ENCODE measurements around the gene CASK. TPM values are rescaled to one million over a fixed set of nuclear protein-coding genes. Genes with fewer than 3 reads are reported as not detected.

The CASK gene
- total and polyA plus RNA-seq, 9 donors: 17.5 to 41.5 (median 25.4) TPM

DNA sequence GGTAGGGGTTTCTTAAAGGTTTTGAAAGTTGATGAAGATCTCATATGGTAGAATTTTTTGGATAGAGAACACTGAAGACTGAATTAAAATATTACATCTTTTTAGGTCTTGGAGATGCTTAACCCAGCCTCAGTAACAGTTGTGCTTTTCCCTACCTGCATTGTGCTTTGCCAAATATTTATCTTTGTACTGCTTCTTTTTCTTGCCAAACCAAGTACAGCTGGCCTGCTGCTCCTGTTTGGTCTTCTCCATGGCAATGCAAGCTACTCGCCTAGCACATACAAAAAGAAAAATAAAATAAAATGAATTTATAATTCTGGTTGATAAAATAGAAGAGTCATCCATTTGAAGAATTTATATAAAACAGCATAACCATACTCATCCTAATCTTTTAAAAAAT, 380.8 kb downstream of the CASK start:
- H3K9me3 ChIP-seq (replicated peaks; ENCODE audit: control insufficient read depth, low read depth, low read length): no peaks in the 10 kb centered on the region
- no CpG with 5 or more reads among the region's 1 CpG for WGBS (ENCODE audit: insufficient coverage)
- H3K27me3 ChIP-seq (ENCODE audit: control insufficient read depth, insufficient read depth, low read length): peaks cover 8% of the 10 kb centered on the region
- no peak overlapping the region for H3K4me3 ChIP-seq (ENCODE audit: low read length)
- H3K4me1 ChIP-seq (ENCODE audit: control insufficient read depth, insufficient read depth, low read length): no peaks in the 10 kb centered on the region
- H3K27ac ChIP-seq (ENCODE audit: low read length): no peak overlapping the region
- no peak for DNase-seq
- peaks cover 3% of the 10 kb centered on the region for H3K36me3 ChIP-seq (ENCODE audit: control insufficient read depth, insufficient read depth, low read length)

DNA sequence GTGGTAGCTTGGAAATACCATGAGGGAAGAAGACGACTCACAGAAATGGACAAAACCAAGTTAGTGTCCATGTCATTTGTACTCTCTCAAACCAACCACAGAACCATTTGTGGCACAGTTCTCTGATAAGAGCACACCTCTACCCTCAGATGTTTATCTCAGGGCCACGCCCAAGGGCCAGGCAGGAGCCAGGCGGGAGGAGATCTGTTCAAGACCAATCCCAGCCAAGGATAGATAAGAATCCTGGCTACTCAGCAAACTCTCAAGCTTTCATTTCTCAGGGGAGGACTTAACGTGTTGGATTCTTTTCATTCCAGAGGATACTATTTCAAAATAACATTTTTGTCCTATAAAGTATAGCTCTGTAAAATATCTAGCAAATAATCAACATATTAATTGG, 381.2 kb downstream of the CASK start:
- no peak overlapping the region for H3K27ac ChIP-seq (ENCODE audit: low read length)
- no peak overlapping the region for H3K4me3 ChIP-seq (ENCODE audit: low read length)
- peaks cover 8% of the 10 kb centered on the region for H3K27me3 ChIP-seq (ENCODE audit: control insufficient read depth, insufficient read depth, low read length)
- H3K36me3 ChIP-seq (ENCODE audit: control insufficient read depth, insufficient read depth, low read length): peaks cover 3% of the 10 kb centered on the region
- WGBS (ENCODE audit: insufficient coverage): no CpG with 5 or more reads among the region's 4 CpGs
- no peaks in the 10 kb centered on the region for H3K9me3 ChIP-seq (replicated peaks; ENCODE audit: control insufficient read depth, low read depth, low read length)
- DNase-seq: no peak
- no peaks in the 10 kb centered on the region for H3K4me1 ChIP-seq (ENCODE audit: control insufficient read depth, insufficient read depth, low read length)

DNA sequence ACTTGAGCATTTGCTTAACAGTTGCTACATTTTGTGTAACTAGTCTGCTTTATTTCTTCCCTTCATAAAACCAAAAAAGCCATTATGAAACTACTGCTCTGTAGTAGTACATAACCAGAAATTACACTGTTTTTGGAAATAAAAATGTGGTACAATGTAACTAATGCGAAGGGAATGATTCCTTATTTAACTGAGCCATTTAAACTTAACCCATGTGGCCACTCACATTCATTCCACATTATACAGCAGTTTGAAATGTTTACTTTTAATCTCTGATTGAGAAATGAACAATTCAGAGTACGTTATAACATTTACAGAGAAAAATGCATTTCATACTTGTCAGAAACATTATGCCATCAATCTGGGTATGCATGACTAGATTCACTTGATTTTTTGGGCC, 382.0 kb downstream of the CASK start:
- Histone ChIP-seq H3K9me3 (replicated peaks; ENCODE audit: control insufficient read depth, low read depth, low read length) (no peaks in the 10 kb centered on the region), H3K36me3 (ENCODE audit: control insufficient read depth, insufficient read depth, low read length) (peaks cover 3% of the 10 kb centered on the region), H3K4me1 (ENCODE audit: control insufficient read depth, insufficient read depth, low read length) (no peaks in the 10 kb centered on the region), H3K27ac (ENCODE audit: low read length) (no peak overlapping the region), H3K27me3 (ENCODE audit: control insufficient read depth, insufficient read depth, low read length) (peaks cover 8% of the 10 kb centered on the region), H3K4me3 (ENCODE audit: low read length) (no peak overlapping the region)
- WGBS (ENCODE audit: insufficient coverage): no CpG with 5 or more reads among the region's 2 CpGs
- no peak for DNase-seq

DNA sequence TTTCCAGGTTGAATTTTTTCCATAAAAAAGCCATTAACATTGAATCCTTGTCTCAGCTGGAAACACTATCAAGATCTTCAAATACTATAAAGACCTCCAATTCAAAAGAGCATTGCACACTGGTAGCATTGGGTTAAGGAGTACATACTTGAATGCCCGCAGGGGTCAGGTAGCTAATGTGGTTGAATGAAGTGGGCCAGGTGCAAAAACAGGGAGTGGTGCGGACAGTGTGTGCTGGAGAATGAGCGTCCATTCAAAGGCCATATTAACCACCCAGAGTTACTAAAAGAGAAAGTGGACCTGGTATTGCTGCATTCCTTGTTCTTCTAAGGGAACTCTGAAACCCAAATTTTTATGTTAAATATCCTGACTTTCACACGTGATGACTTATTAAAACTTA, 384.6 kb downstream of the CASK start:
- Histone ChIP-seq H3K27ac (ENCODE audit: low read length) (no peak overlapping the region), H3K4me1 (ENCODE audit: control insufficient read depth, insufficient read depth, low read length) (no peaks in the 10 kb centered on the region), H3K4me3 (ENCODE audit: low read length) (no peak overlapping the region), H3K9me3 (replicated peaks; ENCODE audit: control insufficient read depth, low read depth, low read length) (no peaks in the 10 kb centered on the region), H3K27me3 (ENCODE audit: control insufficient read depth, insufficient read depth, low read length) (peaks cover 5% of the 10 kb centered on the region), H3K36me3 (ENCODE audit: control insufficient read depth, insufficient read depth, low read length) (peaks cover 3% of the 10 kb centered on the region)
- WGBS (ENCODE audit: insufficient coverage): no CpG with 5 or more reads among the region's 4 CpGs
- no peak for DNase-seq

DNA sequence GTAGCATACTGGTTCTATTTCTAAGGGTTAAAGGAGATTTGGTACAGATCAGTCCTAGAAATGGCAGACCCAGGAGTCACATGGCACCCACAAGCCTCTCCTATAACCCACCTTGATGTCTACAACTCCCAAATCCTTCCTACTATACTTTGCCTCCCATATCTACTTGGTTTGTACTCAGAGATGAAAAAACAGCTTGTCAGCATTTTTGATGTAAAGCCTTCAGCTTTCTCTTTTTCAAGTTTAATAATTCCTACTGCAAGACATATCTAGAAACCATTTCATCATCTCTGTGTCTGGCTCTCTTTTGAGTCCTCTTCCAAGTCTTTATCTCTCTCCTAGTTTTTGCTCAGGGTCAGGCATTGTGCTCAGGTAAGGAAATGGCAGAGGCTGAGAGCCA, 393.3 kb downstream of the CASK start:
- DNase-seq: no peak

DNA sequence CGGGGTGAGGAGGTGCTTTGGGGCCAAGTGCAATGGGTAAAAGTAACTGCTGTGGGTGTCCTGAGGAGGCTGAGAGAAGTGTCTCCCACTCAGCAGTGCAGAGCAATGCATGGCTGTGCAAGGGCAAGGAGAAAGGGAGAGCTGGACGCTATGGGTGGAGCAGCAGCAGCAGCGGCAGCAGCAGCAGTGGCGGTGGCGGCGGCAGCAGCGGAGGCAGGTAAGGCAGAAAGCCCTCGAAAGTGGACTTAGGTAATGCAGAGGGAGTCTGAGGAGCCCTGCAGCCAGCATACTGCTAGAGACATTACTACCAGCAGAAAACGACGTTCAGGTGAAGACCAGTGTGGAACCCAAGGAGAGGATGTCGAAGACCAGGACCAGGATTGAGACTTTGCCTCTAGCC, 394.1 kb downstream of the CASK start:
- Histone ChIP-seq H3K27ac (ENCODE audit: low read length) (no peak overlapping the region), H3K27me3 (ENCODE audit: control insufficient read depth, insufficient read depth, low read length) (peaks cover 33% of the 10 kb centered on the region), H3K36me3 (ENCODE audit: control insufficient read depth, insufficient read depth, low read length) (peaks cover 18% of the 10 kb centered on the region), H3K4me3 (ENCODE audit: low read length) (no peak overlapping the region), H3K4me1 (ENCODE audit: control insufficient read depth, insufficient read depth, low read length) (no peaks in the 10 kb centered on the region), H3K9me3 (replicated peaks; ENCODE audit: control insufficient read depth, low read depth, low read length) (no peaks in the 10 kb centered on the region)
- WGBS (ENCODE audit: insufficient coverage): 81% methylated on average over 8 of the region's 11 CpGs
- no peak for DNase-seq

More for the DNA sequence above, 393.3 kb downstream of the CASK start:
- Histone ChIP-seq H3K27me3 (ENCODE audit: control insufficient read depth, insufficient read depth, low read length) (peaks cover 29% of the 10 kb centered on the region), H3K4me3 (ENCODE audit: low read length) (no peak overlapping the region), H3K9me3 (replicated peaks; ENCODE audit: control insufficient read depth, low read depth, low read length) (no peaks in the 10 kb centered on the region), H3K36me3 (ENCODE audit: control insufficient read depth, insufficient read depth, low read length) (peaks cover 18% of the 10 kb centered on the region), H3K4me1 (ENCODE audit: control insufficient read depth, insufficient read depth, low read length) (no peaks in the 10 kb centered on the region), H3K27ac (ENCODE audit: low read length) (no peak overlapping the region)

DNA sequence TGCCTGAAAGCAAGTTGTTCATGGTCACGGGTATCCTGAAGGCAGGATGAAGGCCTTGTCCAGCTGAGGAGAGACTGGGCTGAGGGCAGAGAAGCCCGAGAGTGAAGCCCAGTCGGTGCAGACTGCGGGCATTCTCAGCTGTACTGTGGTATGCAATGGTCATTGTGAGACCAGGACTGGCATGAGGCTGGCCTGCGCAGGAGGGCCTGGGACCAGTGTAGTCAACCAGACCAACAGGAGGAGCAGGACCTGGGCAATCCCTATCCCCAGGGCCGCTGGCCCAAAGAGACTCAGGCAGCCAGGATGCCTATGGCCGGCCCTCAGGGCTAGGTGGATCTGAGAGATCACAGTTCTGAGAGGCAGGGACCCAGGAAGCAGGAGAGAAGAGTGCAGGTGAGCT, 394.6 kb downstream of the CASK start:
- 78% methylated on average over 7 of the region's 7 CpGs for WGBS (ENCODE audit: insufficient coverage)
- H3K4me3 ChIP-seq (ENCODE audit: low read length): no peak overlapping the region

DNA sequence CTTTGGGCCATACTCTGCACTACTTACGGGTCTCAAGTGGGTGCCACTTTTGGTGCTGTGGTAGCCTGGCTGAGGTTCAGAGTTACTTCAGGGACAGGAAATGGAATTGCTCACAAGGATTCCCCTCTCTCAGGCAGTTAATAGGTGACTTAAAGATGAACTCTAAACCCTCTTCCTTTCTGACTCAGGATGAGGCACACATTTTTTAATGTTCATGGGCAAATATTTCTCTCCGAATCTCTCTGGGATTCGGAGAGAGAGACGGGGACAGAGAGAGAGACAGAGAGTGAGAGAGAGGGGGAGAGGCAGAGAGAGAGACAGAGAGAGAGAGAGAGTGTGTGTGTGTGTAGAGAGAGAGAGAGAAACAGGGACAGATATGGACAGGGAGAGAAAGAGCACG, 396.4 kb downstream of the CASK start:
- WGBS (ENCODE audit: insufficient coverage): 81% methylated on average over 3 of the region's 5 CpGs
- Histone ChIP-seq H3K27me3 (ENCODE audit: control insufficient read depth, insufficient read depth, low read length) (peaks cover 40% of the 10 kb centered on the region), H3K4me1 (ENCODE audit: control insufficient read depth, insufficient read depth, low read length) (no peaks in the 10 kb centered on the region), H3K9me3 (replicated peaks; ENCODE audit: control insufficient read depth, low read depth, low read length) (no peaks in the 10 kb centered on the region), H3K36me3 (ENCODE audit: control insufficient read depth, insufficient read depth, low read length) (peaks cover 21% of the 10 kb centered on the region), H3K27ac (ENCODE audit: low read length) (no peak overlapping the region), H3K4me3 (ENCODE audit: low read length) (no peak overlapping the region)
- no peak for DNase-seq

More for the DNA sequence above, 394.6 kb downstream of the CASK start:
- no peaks in the 10 kb centered on the region for H3K9me3 ChIP-seq (replicated peaks; ENCODE audit: control insufficient read depth, low read depth, low read length)
- H3K27me3 ChIP-seq (ENCODE audit: control insufficient read depth, insufficient read depth, low read length): peaks cover 33% of the 10 kb centered on the region
- H3K36me3 ChIP-seq (ENCODE audit: control insufficient read depth, insufficient read depth, low read length): peaks cover 18% of the 10 kb centered on the region
- H3K4me1 ChIP-seq (ENCODE audit: control insufficient read depth, insufficient read depth, low read length): no peaks in the 10 kb centered on the region
- DNase-seq: no peak
- H3K27ac ChIP-seq (ENCODE audit: low read length): no peak overlapping the region

DNA sequence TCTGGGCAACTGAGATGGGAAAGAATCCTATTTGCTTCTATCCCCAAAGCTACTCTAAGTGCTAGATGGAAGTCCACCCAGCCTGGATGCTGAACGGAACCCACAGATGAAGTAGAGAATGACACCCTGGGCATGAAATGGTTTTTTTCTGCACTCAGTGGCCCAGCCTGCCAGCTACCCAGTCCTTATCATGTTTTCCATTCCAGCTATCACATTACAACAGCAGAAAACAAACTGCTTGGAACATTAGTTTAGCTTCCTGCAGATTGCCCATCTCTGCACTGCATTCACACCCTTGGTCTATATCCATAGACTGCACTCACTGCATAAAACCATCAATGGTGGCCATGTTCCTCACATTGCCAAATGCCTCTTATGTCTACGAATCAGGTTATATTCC, 397.1 kb downstream of the CASK start:
- Histone ChIP-seq H3K27me3 (ENCODE audit: control insufficient read depth, insufficient read depth, low read length) (peaks cover 41% of the 10 kb centered on the region), H3K36me3 (ENCODE audit: control insufficient read depth, insufficient read depth, low read length) (peaks cover 21% of the 10 kb centered on the region), H3K4me3 (ENCODE audit: low read length) (no peak overlapping the region), H3K4me1 (ENCODE audit: control insufficient read depth, insufficient read depth, low read length) (no peaks in the 10 kb centered on the region), H3K27ac (ENCODE audit: low read length) (no peak overlapping the region), H3K9me3 (replicated peaks; ENCODE audit: control insufficient read depth, low read depth, low read length) (no peaks in the 10 kb centered on the region)
- no peak for DNase-seq
- 80% methylated on average over 1 of the region's 2 CpGs for WGBS (ENCODE audit: insufficient coverage)

DNA sequence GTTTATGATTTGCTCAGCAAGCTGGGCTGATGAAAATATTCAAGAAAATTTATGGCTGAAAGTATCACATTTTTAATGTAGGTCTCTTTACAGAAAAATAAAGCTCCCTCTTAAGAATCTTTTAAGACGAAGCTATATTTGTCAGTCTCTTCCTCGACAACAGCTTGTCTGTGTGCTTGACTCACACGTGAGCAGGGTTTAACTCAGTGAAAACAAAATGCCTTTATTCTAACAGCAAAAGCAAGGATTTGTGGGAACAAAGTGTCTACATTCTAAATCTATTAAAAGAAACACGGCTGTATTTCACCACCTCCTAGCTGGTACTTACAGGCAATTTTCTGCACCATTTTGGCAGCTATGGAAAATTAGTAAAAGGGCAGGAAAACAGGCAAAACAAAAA, 400.7 kb downstream of the CASK start:
- no peak for DNase-seq
- WGBS (ENCODE audit: insufficient coverage): no CpG with 5 or more reads among the region's 4 CpGs
- H3K36me3 ChIP-seq (ENCODE audit: control insufficient read depth, insufficient read depth, low read length): peaks cover 5% of the 10 kb centered on the region
- no peaks in the 10 kb centered on the region for H3K4me1 ChIP-seq (ENCODE audit: control insufficient read depth, insufficient read depth, low read length)
- H3K4me3 ChIP-seq (ENCODE audit: low read length): no peak overlapping the region
- H3K9me3 ChIP-seq (replicated peaks; ENCODE audit: control insufficient read depth, low read depth, low read length): no peaks in the 10 kb centered on the region
- H3K27me3 ChIP-seq (ENCODE audit: control insufficient read depth, insufficient read depth, low read length): peaks cover 33% of the 10 kb centered on the region
- no peak overlapping the region for H3K27ac ChIP-seq (ENCODE audit: low read length)

DNA sequence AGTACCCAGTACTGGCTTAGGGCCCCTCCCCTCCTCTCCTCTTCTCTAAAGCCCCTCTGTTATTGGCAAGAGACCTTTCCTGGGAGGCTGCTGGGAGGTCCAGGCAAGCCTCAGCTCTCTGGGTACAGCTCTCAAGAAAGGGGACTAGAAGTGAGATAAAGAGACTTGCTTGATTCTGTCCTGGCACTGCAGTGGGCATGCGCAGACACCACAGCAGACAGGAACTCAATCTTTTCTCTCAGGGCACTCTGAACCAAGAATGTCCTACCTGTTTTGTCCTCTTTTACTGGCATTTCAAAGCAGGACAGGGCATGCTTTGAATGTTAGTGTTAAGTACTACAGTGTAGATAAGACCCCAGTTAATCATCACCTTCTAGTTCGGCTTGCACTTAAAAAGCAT, 401.3 kb downstream of the CASK start:
- H3K9me3 ChIP-seq (replicated peaks; ENCODE audit: control insufficient read depth, low read depth, low read length): no peaks in the 10 kb centered on the region
- H3K27me3 ChIP-seq (ENCODE audit: control insufficient read depth, insufficient read depth, low read length): peaks cover 33% of the 10 kb centered on the region

More for the DNA sequence above, 401.3 kb downstream of the CASK start:
- H3K27ac ChIP-seq (ENCODE audit: low read length): no peak overlapping the region
- H3K4me3 ChIP-seq (ENCODE audit: low read length): no peak overlapping the region
- peaks cover 5% of the 10 kb centered on the region for H3K36me3 ChIP-seq (ENCODE audit: control insufficient read depth, insufficient read depth, low read length)
- no peak for DNase-seq
- WGBS (ENCODE audit: insufficient coverage): no CpG with 5 or more reads among the region's 2 CpGs
- no peaks in the 10 kb centered on the region for H3K4me1 ChIP-seq (ENCODE audit: control insufficient read depth, insufficient read depth, low read length)

Measured in muscle of leg (tissue), 11 donors.